BLaER1 (cell line): ENCODE results near the gene LRRC8D.

ENCODE experiments used
- H3K27ac ChIP-seq: shearing (Covaris generic); formaldehyde crosslinking; 2 replicates; pipeline ENCODE4 v1.8.1; 2022
- H3K27me3 ChIP-seq: shearing (Covaris generic); formaldehyde crosslinking; 2 replicates; pipeline ENCODE4 v1.8.1; 2022
- H3K36me3 ChIP-seq: shearing (Covaris generic); formaldehyde crosslinking; 2 replicates; pipeline ENCODE4 v1.8.1; 2022
- H3K4me1 ChIP-seq: shearing (Covaris generic); formaldehyde crosslinking; 2 replicates; pipeline ENCODE4 v1.8.1; 2022
- H3K4me2 ChIP-seq: shearing (Covaris generic); formaldehyde crosslinking; 2 replicates; pipeline ENCODE4 v1.8.1; 2022
- H3K4me3 ChIP-seq: shearing (Covaris generic); formaldehyde crosslinking; 2 replicates; pipeline ENCODE4 v1.8.1; 2022
- H3K9ac ChIP-seq: shearing (Covaris generic); formaldehyde crosslinking; 2 replicates; pipeline ENCODE4 v1.8.1; 2022
- H3K9me3 ChIP-seq: shearing (Covaris generic); formaldehyde crosslinking; 2 replicates; pipeline ENCODE4 v1.8.1; 2022
- H4K20me1 ChIP-seq: shearing (Covaris generic); formaldehyde crosslinking; 2 replicates; pipeline ENCODE4 v1.8.1; 2022
- Cebpa-rat ChIP-seq: shearing (Covaris generic); IDR thresholded peaks from 2 replicates; pipeline ENCODE4 v1.8.1; 2022

LRRC8D gene

DNA sequence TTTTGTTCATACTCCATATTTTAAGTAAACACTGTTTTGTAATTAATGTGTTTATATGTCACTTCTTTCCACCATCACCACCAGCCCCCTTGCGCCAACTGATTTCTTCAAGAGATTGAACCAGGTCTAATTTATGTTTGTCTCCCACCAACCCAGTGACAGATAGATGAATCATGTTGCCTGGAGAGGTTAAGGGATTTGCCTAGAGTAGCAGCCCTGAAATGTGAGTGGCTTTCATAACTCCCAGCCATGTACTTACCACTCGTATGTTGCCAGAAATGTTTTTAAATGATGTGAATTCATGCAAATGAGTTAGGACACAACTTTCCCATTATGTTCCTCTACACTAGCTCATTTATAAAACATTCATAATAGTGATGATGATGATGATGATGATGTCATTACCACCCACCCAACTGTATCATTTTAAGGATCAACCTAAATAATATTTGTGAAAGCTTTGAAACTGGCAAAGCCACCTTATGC is 86.9 kb downstream of the LRRC8D start:
- no peak overlapping the region for H3K4me3 ChIP-seq
- no peak overlapping the region for H3K9ac ChIP-seq
- H3K9me3 ChIP-seq, result no peaks in the 10 kb centered on the region
- H4K20me1 ChIP-seq, result peaks cover 44% of the 10 kb centered on the region
- H3K4me1 ChIP-seq, result peaks cover 74% of the 10 kb centered on the region
- peak overlapping the region; percentile 80 for H3K4me2 ChIP-seq
- peak overlapping the region; percentile 64 for H3K27ac ChIP-seq
- H3K27me3 ChIP-seq, result no peaks in the 10 kb centered on the region
- peaks cover 21% of the 10 kb centered on the region; the same call in 1 of the 2 replicates for H3K36me3 ChIP-seq
- no peak for TF ChIP-seq Cebpa-rat

DNA sequence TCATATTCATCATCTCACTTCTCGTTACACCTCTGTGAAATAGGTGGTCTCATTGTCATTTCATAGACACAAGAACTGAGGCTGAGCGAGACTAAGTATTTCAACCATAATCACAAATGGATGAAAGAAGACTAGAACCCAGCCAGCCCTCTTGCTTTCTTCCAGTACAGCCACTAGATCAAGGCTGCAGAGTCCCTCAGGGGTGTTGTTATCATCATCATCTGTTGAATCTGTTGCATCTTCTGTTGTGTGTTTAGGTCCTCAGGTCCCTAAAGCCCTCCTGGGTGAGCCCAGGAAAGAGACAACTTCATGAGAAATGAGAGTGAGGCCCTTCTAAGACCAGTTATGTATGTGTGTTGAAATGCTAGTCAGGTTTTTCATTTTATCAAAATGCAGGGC is 87.4 kb downstream of the LRRC8D start:
- peaks cover 21% of the 10 kb centered on the region; the same call in 1 of the 2 replicates for H3K36me3 ChIP-seq
- TF ChIP-seq Cebpa-rat, result no peak
- peak overlapping the region; percentile 27; the same call in 1 of the 2 replicates for H3K4me3 ChIP-seq
- H3K27ac ChIP-seq, result peak overlapping the region; percentile 73
- H3K9me3 ChIP-seq, result no peaks in the 10 kb centered on the region
- H4K20me1 ChIP-seq, result peaks cover 44% of the 10 kb centered on the region
- H3K9ac ChIP-seq, result peak overlapping the region; percentile 42; the same call in 1 of the 2 replicates
- peaks cover 73% of the 10 kb centered on the region for H3K4me1 ChIP-seq
- H3K27me3 ChIP-seq, result no peaks in the 10 kb centered on the region
- H3K4me2 ChIP-seq, result peak overlapping the region; percentile 80

DNA sequence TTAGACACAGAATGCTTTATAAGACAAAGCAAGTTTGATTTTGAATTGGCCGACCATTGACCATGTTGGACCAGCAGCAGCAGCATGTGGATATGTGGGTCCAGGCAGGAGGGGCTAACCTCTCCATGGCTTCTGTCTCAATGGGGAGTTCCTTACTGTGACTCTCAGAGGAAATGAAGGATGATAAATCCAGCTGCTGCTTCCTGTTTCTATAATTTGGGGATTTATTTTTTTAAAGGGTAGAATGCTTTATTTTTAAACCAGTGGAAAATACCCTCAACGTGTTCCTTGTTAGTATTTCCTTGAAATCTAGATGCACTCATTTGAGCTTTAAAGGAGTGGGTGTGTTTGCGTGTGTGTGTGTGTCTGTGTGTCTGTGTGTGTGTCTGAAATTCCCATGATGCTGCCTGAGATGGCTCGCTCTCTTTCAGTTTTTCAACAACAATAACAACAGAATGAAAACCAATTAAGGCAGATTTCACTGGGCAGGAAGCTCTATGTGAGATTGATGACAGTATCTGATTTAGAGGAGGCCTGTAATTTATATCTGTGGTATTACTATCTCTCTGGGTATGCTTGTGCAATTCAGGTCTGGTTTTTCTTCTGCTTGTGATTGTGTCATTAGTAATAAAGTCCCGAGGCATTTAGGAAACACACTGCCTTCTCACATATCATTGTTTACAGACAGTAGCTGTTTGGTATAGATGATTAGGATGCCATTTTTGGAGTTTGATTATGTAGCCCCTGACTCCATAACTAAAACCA is 88.0 kb downstream of the LRRC8D start:
- TF ChIP-seq Cebpa-rat, result no peak
- Histone ChIP-seq H3K4me1 (peaks cover 68% of the 10 kb centered on the region), H3K27me3 (no peaks in the 10 kb centered on the region), H3K4me2 (peak overlapping the region; percentile 80), H3K27ac (peak overlapping the region; percentile 73), H3K9me3 (no peaks in the 10 kb centered on the region), H3K4me3 (peak overlapping the region; percentile 27; the same call in 1 of the 2 replicates), H4K20me1 (peaks cover 39% of the 10 kb centered on the region), H3K36me3 (peaks cover 24% of the 10 kb centered on the region; the same call in 1 of the 2 replicates), H3K9ac (peak overlapping the region; percentile 42)

DNA sequence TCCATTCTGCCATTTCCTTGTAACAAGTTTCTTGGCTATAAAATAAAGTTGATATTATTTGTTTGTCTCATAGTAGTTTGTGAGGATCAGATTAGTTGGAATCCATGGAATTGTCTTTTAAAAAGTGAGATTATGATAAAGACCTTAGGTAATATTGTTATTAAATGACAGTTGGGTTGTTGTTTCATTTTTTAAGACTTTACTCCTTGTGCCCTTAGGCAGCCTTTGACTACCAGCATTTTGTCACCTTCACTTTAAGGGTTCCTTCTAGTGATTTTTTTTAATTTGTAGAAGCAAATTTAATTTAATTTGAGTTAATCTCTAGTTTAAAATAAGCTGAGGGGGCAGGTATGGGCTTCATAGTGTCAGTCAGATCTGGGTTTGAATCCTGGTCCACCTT is 89.4 kb downstream of the LRRC8D start:
- H3K36me3 ChIP-seq, result peaks cover 37% of the 10 kb centered on the region
- no peak overlapping the region for H3K27ac ChIP-seq
- no peak overlapping the region for H3K9ac ChIP-seq
- no peak overlapping the region for H3K4me3 ChIP-seq
- peaks cover 53% of the 10 kb centered on the region for H3K4me1 ChIP-seq
- H3K4me2 ChIP-seq, result no peak overlapping the region
- H3K9me3 ChIP-seq, result no peaks in the 10 kb centered on the region
- peaks cover 34% of the 10 kb centered on the region; the same call in 1 of the 2 replicates for H4K20me1 ChIP-seq
- no peaks in the 10 kb centered on the region for H3K27me3 ChIP-seq
- no peak for TF ChIP-seq Cebpa-rat

DNA sequence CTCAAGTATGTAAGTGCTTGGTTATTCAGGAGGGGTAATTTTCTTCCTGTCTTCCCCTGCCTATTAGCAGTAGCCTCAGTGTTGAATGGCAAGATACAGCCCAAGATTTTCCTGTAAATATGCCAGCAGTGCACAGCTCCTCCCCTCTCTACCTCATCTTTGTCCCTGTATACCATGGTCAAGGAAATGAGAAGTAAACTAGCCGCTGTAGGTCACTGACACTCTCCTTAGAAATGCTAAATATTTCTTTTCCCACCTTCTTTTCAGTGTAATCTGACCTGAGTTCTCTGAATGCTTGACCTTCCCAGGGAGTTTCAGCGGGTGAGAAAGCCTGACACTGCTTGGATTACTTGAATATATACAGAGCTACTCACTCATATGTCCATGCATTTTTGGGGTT is 89.9 kb downstream of the LRRC8D start:
- H3K4me3 ChIP-seq, result no peak overlapping the region
- TF ChIP-seq Cebpa-rat, result no peak
- H3K9ac ChIP-seq, result no peak overlapping the region
- peaks cover 39% of the 10 kb centered on the region; the same call in 1 of the 2 replicates for H4K20me1 ChIP-seq
- H3K36me3 ChIP-seq, result peaks cover 40% of the 10 kb centered on the region
- H3K4me2 ChIP-seq, result no peak overlapping the region
- H3K4me1 ChIP-seq, result peaks cover 48% of the 10 kb centered on the region
- H3K27me3 ChIP-seq, result no peaks in the 10 kb centered on the region
- no peak overlapping the region for H3K27ac ChIP-seq
- H3K9me3 ChIP-seq, result no peaks in the 10 kb centered on the region

DNA sequence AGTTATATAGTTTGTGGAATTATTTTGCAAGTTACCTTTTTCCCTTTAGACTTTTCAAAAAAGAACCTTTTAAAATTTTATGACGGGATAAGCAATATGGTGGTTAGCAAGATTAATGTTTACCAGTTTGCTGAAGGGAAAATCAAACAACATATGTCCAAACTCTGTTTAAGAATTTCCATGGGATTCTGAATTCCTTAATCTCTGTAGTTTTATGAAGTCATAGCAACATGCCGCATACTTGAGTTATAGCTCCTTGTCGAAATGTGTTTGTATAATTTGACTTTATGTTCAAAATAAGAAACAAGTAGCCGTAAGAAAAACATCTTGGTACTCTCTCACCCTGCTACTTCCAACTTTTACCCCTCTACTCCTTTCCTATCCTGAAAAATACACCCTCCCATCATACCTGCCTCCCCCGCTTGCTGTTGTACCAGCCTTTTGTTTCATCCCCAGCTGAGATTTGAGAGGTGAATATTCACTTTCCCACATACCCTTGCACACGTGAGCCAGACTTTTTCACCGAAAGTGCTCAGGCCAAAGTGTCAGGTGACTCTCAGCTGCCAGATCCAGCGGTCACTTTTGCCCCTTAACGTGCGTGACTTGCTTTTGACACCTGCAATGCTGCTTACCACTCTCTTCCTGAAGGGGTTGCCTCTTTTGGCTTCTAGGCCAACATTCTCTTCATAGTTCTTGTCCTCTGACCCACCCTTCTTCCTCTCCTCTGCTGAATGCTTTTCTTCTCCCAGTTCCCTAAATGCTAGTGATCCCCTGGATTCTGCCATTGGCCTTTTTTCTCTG is 90.6 kb downstream of the LRRC8D start:
- H3K27ac ChIP-seq, result no peak overlapping the region
- no peaks in the 10 kb centered on the region for H3K9me3 ChIP-seq
- H3K27me3 ChIP-seq, result no peaks in the 10 kb centered on the region
- H3K4me3 ChIP-seq, result no peak overlapping the region
- H4K20me1 ChIP-seq, result peaks cover 42% of the 10 kb centered on the region; the same call in 1 of the 2 replicates
- H3K4me2 ChIP-seq, result no peak overlapping the region
- no peak overlapping the region for H3K9ac ChIP-seq
- H3K4me1 ChIP-seq, result peaks cover 42% of the 10 kb centered on the region
- H3K36me3 ChIP-seq, result peaks cover 40% of the 10 kb centered on the region
- no peak for TF ChIP-seq Cebpa-rat

DNA sequence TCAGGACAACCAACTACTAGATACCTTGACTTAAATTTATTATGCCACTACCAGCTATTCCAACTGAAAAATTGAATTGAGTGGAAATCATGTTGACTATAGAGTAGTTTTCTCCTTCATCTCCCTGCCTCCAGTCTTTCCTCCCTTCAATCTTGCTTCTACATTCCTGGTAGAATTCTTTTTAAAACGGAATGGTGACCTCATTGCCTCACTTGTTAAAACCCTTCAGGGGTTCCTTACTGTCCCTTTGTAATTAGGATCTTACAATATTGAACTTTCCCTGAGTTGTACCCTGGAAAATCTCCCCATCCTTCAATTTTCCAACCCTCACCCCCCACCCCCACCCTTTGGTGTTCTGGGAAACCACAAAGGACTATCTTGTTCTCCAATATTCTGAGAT is 91.2 kb downstream of the LRRC8D start:
- Histone ChIP-seq H3K4me3 (no peak overlapping the region), H3K4me2 (no peak overlapping the region), H3K27ac (no peak overlapping the region), H3K36me3 (peaks cover 45% of the 10 kb centered on the region), H4K20me1 (peaks cover 43% of the 10 kb centered on the region; the same call in 1 of the 2 replicates), H3K9me3 (no peaks in the 10 kb centered on the region), H3K9ac (no peak overlapping the region), H3K4me1 (peaks cover 35% of the 10 kb centered on the region), H3K27me3 (no peaks in the 10 kb centered on the region)
- no peak for TF ChIP-seq Cebpa-rat

DNA sequence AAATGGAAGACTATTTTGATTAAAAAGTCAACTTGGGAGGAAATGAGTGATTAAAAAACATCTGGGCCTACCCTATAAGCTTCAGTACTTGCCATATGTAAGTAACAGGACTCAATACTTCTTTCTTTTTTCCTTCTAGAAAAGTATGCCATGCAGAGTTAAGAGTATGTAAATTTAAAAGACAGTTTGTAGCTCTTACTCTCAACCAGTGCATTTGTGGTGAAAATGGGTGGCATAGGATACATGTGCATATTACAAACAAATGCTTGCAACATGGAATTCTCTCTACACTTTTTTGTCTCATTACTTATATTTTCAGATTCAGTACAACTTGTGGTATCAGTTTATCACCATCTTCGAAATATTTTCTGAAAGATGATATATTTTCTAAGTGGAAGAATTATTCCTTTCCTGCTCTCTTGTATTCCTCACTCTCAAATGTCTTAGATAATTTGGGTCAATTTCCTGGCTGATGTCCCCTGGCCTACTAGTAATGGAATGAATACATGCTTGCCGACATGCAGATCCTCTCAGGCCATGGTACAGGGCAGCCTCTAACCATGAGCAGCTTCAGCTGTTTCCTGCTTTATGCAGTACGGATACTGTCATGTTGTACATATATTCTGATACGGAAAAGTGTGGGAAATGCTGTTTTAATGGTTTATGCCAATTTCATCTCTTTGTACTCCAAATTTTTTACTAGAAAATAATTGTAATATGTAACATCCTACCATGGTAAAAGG is 92.7 kb downstream of the LRRC8D start:
- H3K27ac ChIP-seq, result no peak overlapping the region
- H3K4me1 ChIP-seq, result peaks cover 21% of the 10 kb centered on the region

DNA sequence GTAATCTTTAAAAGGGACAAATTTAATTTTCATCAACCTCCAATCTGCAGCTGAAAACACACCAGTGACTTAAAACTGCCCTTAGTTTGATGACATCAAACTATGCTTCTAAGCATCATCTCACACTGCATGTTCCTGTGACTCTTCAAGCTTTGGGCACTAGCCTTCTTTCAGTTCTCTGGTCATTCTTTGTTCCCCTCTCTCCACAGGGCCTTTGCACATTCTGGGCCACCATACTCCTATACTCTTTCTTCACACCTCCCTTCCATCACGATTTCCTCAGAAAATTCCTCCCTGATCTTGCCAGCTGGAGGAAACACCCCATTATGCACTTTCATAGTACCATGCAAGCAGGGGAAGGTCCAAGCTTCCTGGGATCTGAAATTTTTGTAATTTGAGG is 96.5 kb downstream of the LRRC8D start:
- Histone ChIP-seq H3K9ac (no peak overlapping the region), H3K9me3 (peaks cover 11% of the 10 kb centered on the region), H3K36me3 (peaks cover 57% of the 10 kb centered on the region), H3K4me1 (peaks cover 5% of the 10 kb centered on the region; the same call in 1 of the 2 replicates), H3K4me3 (no peak overlapping the region), H3K27ac (no peak overlapping the region), H3K27me3 (no peaks in the 10 kb centered on the region), H4K20me1 (peaks cover 50% of the 10 kb centered on the region), H3K4me2 (no peak overlapping the region)
- TF ChIP-seq Cebpa-rat, result no peak

More for the DNA sequence above, 92.7 kb downstream of the LRRC8D start:
- Histone ChIP-seq H3K9ac (no peak overlapping the region), H3K27me3 (no peaks in the 10 kb centered on the region), H3K4me2 (no peak overlapping the region), H3K4me3 (no peak overlapping the region), H4K20me1 (peaks cover 46% of the 10 kb centered on the region), H3K36me3 (peaks cover 59% of the 10 kb centered on the region), H3K9me3 (no peaks in the 10 kb centered on the region)
- no peak for TF ChIP-seq Cebpa-rat
